8988T (cell line): ENCODE measurements around the gene ZBTB21.
"Not testable (repeated sequence)": the region's sequence is repeated elsewhere in the genome, so short reads cannot be mapped to it uniquely, and the experiment has no call there.

ENCODE experiments used
- DNase-seq: peaks from one replicate; pipeline ENCODE4 v3.0.0; 2011

The ZBTB21 gene

GRCh38 chr21:41965461-41966013, 44.6 kb downstream of the ZBTB21 start:
- DNase-seq, result no peak

GRCh38 chr21:41965045-41965444, 45.1 kb downstream of the ZBTB21 start:
- DNase-seq, result no peak

- DNase-seq, result no peak
Measured at GRCh38 chr21:41964171-41964570, 46.0 kb downstream of the ZBTB21 start.

GRCh38 chr21:41962425-41962966, 47.7 kb downstream of the ZBTB21 start:
- DNase-seq, result no peak

- no peak for DNase-seq
Measured at GRCh38 chr21:41961753-41962152, 48.4 kb downstream of the ZBTB21 start.

GRCh38 chr21:41961282-41961701, 48.9 kb downstream of the ZBTB21 start:
- no peak for DNase-seq

- no peak for DNase-seq
Measured at GRCh38 chr21:41960386-41960785, 49.8 kb downstream of the ZBTB21 start.

GRCh38 chr21:41959697-41960096, 50.5 kb downstream of the ZBTB21 start:
- not testable (repeated sequence) for DNase-seq

GRCh38 chr21:41958886-41959563, 51.1 kb downstream of the ZBTB21 start:
- peak; percentile 62 for DNase-seq

- DNase-seq, result peak; percentile 63
Measured at GRCh38 chr21:41957991-41958766, 52.0 kb downstream of the ZBTB21 start.

- DNase-seq, result no peak
Measured at GRCh38 chr21:41956926-41957729, 53.0 kb downstream of the ZBTB21 start.

- no peak for DNase-seq
Measured at GRCh38 chr21:41955516-41955915, 54.6 kb downstream of the ZBTB21 start.

GRCh38 chr21:41954654-41955499, 55.3 kb downstream of the ZBTB21 start:
- DNase-seq, result no peak

- peak; percentile 79 for DNase-seq
Measured at GRCh38 chr21:41953831-41954653, 56.1 kb downstream of the ZBTB21 start, which contains the start of gene C2CD2. Gene C2CD2 (minus strand): TSS chr21:41954018. CDS start chr21:41953648, 370 bp downstream.

GRCh38 chr21:41953249-41953830, 56.8 kb downstream of the ZBTB21 start:
- peak; percentile 40 for DNase-seq

GRCh38 chr21:41952568-41953248, 57.5 kb downstream of the ZBTB21 start:
- peak; percentile 52 for DNase-seq

- no peak for DNase-seq
Measured at GRCh38 chr21:41951876-41952567, 58.1 kb downstream of the ZBTB21 start.

GRCh38 chr21:41950941-41951351, 59.2 kb downstream of the ZBTB21 start:
- no peak for DNase-seq

GRCh38 chr21:41949631-41950030, 60.5 kb downstream of the ZBTB21 start:
- DNase-seq, result not testable (repeated sequence)
